Measurements from ENCODE around the gene C3orf33.
"Not testable (repeated sequence)": the region's sequence is repeated elsewhere in the genome, so short reads cannot be mapped to it uniquely, and the experiment has no call there.

The C3orf33 gene, protein sequence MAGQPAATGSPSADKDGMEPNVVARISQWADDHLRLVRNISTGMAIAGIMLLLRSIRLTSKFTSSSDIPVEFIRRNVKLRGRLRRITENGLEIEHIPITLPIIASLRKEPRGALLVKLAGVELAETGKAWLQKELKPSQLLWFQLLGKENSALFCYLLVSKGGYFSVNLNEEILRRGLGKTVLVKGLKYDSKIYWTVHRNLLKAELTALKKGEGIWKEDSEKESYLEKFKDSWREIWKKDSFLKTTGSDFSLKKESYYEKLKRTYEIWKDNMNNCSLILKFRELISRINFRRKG

DNA sequence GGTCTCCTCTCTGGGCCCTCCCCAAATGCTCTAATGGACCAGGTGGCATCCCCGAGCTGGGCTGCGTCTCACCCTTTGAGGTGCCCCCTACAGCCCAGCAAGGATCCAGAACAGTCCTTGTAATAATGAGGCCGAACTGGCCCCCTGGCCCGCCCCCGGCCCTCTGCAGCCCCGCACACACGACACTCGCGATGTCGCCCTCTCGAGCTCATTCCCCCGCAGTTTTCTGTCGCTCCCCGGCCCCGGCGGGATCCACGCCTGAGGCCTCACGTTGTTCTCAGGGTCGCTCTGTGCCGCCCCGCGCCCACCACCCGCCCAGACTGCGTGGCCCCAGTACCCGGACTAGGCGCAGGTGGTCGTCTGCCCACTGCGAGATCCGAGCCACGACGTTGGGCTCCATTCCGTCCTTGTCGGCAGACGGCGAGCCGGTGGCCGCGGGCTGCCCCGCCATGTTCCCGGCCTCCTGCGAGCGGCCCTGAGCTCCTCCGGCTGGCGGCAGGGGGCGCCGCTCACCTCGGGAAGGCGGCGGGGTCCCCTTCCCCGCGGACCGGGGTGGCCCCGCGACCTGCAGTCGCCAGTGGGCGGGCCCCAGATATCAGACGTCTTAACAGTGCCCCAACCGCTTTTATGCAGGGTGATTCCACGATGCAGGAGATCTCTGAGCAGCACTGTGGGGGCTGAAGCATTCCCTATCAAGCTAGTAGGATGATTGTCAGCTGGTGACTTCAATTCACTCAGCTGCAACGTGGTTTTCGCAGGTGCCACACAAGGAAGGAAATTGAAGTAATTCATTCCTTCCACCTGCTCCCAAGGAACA is at the start of gene C3orf33:
Gene C3orf33 (minus strand): TSS at position 477 of the 817 bp plus-strand sequence. CDS start 26 bp downstream, at position 451.
- DNase-seq (ENCODE audit: low read depth), result peak; percentile 81

DNA sequence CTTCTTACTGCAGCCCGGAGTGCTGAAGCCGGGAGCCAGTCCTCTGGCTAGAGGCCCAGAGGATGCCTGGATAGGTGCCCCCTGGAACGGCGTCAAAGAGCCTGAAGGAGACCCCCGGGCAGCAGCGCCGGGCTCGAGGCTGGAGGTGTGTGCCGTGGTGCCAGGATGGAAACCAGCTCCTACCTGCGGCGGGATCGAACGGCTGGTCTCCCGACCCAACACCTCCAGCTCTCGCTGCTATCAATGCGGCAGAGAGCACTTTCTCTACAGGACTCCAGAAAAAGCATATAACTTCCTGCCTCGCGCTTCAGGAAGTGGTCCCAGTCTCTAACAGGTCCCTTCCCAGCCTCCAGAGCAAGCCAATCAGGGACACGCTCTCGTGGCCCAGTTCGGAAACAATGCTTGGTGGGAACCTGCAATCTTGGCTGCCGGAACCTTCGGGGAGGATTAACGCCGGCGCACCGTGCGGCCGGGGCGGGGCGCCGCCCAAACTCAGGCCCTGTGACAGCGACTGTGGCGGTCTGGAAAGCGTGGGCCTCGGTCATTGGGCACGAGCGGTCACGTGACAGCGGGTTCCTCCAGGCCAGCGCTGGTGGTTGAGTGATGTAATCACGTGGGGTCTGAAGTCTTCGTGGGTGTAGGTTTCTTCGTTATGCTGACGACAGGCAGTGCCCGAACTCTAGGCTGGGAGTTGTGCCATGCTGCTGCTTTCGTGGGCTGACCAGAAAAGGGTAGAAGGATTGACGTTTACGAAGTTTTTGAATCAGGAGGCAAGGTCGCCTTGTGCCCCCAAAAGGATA is 48.3 kb upstream of the C3orf33 start, which contains the start of gene SLC33A1:
Gene SLC33A1 (minus strand): TSS at position 287 of the 800 bp plus-strand sequence. CDS start 430 bp downstream, outside the sequence.
- DNase-seq (ENCODE audit: low read depth), result peak; percentile 98

DNA sequence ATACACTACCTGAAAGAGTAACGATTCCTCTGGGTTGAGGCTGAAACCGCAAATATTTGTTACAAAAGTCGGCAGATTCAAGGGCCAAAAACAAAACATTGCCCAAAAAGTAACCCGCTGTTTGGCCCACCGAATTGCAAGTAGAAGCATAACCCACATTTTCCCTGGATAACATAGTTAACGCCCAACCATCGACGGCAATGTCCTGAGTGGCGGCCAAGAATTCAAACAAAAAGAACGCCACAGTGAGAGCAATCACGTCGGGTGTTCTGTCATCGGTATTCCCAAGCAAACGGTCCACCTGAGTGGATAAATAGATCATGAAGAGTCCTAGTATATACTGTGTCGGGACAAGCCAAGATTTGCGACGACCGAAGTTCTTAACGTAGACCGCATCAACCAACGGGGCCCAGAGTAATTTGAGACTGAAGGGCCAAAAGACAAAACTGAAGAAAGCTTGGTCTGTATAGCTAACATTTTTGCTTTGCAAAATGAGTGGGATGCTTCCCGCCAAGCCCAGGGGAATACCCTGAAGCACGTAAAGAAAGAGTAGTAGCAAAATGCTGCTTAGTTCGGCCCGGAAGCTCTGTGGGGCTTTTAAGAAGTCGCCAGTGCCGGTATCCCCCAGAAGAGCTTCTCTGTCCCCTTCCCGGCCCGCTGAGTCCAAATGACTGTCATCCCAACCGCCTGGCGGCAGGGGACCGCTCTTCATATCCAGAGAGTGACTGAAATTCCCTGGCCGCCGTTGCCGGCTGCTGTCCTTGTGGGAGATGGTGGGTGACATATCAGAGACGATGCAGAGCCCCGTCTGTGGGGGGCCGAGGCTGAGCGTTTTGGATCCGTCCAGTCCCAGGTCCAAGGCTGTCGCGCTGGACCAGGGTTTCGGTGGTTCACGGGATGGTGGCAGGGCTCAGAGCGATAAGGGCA is 47.4 kb upstream of the C3orf33 start:
- peak; percentile 23 for DNase-seq (ENCODE audit: low read depth)

DNA sequence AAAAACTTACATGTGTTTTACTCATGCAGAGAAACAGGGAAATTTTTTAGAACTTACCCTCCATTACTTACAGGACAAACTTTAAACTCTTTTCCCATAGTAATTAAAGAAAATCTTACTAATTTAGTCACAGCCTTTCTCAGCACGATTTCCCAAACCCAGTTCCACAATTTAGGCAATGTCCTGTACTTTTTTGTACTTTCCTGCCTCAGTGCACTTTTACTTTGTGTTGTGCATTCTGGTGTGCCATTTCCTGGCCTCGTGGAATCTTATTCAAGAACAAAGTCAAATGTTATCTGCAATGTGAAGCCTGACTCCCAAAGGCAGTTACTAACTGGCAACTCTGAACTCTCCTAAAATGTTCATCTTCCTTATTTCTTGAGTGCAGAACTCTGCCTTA is 46.3 kb upstream of the C3orf33 start:
- no peak for DNase-seq (ENCODE audit: low read depth)

DNA sequence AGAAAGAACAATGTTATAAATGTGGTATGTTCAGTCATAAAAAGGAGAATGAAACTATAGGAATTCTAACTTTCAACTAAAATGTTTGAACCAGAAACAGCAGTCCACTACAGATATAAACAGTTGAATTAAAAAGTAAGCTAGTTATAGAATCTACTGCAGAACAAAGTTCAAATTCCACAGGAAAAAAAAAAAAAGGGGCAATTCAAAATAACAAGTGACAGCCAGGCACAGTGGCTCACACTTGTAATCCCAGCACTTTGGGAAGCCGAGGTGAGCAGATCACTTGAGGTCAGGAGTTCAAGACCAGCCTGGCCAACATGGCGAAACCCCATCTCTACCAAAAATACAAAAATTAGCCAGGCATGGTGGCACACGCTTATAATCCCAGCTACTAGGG is 43.3 kb upstream of the C3orf33 start:
- not testable (repeated sequence) for DNase-seq (ENCODE audit: low read depth)

DNA sequence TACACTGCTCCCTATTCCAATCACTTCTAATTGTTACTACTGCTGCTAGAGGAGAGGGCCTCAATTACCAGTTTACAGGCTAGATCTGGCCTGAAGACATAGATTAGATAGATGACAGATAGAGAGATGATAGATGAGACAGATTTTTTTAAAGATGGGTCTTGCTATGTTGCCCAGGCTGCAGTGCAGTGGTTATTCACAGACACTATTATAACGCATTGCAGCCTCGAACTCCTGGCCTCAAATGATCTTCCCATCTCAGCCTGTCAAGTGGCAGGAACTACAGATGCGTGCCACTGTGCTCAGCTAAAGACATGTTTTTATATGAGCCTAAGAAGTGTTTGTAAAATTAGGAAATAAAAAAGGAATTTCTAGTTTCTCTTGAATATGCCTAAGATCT is 41.9 kb upstream of the C3orf33 start:
- no peak for DNase-seq (ENCODE audit: low read depth)

DNA sequence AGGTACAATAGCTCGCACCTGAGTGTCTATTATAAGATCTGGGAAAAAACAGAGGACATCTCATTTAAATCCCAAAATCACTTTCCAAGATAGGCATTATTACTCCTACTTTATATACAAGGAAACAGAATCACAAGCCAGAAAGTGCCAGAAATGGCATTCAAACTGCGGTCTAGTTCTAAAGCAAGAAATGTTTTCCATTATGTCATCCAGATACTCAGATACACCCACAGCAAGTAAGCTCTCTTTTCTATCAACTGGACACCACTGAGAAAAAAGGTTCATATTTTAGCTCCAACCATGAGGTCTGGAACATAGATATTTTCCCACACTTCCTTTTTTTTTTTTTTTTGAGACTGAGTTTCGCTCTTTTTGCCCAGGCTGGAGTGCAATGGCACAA is 40.0 kb upstream of the C3orf33 start:
- no peak for DNase-seq (ENCODE audit: low read depth)

DNA sequence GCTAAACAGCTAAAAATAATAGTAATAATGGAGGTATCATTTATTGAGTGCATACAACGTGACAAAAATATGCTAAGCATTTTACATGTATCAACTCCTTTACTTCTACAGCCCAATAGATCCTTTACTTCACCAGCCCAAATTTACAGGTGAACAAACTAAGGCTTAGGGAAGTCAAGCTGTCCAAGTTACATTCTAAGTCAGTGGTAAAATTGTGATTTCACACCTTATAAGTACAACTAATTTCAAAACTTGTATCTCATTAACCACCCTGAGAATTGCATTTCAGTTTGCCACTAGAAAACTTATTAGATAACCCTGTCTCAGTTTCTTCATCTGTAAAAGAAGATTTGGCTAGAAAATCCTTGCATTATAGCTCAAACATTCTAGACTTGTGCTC is 37.5 kb upstream of the C3orf33 start:
- DNase-seq (ENCODE audit: low read depth), result no peak

DNA sequence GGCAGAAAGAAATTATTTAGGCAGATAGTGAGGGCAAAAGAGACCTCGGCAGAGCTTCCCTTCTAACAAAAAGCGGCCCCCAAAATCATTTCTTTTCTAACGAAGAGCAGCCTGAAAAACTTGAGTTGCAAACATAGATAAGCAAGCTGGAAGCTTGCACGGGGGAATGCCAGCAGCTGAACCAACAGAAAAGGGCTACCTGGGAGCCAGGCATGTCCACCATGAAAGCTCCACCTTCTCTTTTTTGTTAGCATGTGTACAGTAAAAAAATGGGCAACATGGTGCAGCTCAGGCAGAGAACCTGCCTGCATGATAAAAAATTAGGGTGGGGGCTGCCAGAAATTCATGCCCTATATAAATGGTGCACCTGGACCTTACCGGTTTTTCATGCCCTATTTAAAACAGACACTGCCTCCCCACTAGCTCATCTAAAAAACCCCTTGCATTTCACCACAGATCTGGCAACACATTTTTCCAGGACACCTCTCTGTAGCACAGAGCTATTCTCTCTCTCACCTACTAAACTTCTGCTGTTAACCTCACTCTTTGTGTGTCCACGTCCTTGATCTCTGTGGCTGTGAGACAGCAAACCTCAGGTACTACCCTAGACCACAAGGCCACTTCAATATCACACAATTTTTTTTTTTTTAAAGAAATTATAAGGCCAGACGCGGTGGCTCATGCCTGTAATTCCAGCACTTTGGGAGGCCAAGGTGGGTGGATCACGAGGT is 29.4 kb upstream of the C3orf33 start:
- no peak for DNase-seq (ENCODE audit: low read depth)

DNA sequence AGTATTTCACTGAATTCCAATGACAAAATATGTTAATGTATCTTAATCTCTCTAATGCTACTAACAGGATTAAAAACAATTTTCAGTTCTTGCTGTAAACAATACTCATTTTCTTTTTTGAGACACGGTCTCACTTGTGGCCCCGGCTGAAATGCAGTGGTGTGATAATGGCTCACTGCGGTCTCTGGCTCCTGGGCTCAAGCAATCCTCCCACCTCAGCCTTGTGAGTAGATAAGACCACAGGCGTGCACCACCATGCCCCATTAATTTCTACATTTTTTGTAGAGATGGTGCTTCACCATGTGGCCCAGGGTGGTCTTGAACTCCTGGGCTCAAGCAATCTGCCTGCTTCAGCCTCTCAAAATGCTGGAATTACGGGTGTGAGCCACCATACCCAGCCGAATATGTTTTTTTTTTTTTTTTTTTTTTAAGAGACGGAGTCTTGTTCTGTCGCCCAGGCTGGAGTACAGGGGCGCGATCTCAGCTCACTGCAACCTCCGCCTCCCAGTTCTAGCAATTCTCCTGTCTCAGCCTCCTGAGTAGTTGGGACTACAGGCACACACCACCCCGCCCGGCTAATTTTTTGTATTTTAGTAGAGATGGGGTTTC is 22.5 kb upstream of the C3orf33 start:
- DNase-seq (ENCODE audit: low read depth), result not testable (repeated sequence)

DNA sequence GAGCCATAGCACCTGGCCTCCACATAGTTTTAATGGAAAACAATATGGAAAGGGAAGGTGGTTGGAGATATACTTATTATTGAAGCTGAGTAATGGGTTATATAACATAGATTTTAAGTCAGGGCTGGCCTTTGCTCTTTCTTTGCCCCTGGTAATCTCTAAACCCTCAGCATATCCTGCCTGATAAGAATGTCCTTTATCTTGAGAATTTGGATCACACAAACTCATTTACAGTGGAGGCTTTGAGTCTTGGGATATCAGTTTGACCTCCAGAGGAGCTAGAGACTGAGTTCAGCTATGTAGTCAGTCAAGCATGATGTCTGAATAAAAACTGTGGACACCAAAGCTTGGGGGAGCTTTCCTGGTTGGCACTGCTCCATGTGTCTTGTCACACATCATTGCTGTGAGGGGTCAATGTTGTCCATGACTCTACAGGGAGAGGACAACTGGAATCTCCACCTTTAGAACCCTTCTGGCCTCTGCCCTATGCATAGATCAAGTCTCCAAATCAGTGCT is 9.0 kb upstream of the C3orf33 start:
- no peak for DNase-seq (ENCODE audit: low read depth)

DNA sequence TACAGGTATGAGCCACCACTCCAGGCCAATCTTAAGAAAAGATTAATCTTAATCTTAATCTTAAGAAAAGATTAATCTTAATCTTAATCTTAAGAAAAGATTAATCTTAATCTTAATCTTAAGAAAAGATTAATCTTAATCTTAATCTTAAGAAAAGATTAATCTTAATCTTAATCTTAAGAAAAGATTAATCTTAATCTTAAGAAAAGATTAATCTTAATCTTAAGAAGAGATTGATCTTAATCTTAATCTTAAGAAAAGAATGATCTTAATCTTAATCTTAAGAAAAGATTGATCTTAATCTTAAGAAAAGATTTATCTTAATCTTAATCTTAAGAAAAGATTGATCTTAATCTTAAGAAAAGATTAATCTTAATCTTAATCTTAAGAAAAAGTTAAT is 7.1 kb upstream of the C3orf33 start:
- DNase-seq (ENCODE audit: low read depth), result not testable (repeated sequence)

DNA sequence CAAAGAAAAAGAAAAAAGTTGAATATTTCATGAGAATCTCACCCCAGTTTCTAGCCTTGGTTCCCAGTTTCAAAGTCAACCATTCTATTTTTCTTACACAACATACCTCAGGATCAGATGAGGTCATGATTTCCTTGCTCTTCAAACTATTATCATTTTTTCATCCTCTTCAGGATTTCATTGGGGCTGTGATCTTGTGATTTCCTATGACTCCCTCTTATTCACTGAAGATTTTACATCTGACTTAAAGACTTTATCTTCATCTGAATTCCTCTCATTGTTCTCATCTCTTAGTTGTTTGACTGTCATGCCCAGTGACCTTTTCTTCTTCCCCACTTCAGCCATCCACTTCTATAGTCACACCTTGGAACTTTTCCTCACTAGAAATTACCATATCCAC is 3.1 kb upstream of the C3orf33 start:
- DNase-seq (ENCODE audit: low read depth), result no peak

DNA sequence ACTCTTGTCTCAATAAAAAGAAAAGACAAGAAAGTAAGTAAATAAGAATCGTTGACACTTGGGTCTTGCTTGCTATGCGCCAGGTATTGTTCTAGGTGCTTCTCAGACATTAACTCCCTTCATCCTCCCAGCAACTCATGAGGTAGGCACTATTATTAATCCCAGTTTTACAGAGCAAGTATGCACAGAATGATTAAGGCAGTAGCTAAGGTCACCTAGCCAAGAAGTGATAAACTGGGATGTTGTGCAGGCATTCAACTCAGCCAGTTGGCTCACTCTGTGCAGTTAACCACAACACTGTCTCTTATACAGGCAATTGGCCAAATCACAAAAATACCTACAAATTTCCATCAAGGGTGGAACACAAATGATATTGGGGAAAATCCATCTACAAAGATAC is 1.7 kb upstream of the C3orf33 start:
- no peak for DNase-seq (ENCODE audit: low read depth)

DNA sequence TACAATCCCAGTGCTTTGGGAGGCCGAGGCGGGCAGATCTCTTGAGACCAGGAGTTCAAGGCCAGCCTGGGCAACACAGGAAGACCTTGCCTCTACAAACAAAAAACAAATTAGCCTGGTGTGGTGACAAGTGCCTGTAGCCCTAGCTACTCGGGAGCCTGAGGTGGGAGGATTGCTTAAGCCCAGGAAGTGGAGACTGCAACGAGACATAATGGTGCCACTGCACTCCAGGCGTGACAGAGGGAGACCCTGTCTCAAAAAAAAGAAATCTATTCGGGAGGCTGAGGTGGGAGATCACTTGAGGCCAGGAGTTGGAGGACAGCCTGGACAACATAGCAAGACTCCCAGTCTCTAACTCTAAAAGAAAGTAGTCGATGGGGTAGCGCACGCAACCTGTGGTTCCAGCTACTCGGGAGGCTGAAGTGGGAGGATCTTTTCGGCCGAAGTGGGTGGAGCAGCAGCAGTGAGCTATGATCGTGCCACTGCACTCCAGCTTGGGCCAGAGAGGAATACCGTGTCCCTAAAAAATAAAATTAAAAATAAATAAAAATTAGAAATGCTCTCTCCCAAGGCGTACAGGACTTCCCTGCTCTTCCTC is 775 bp downstream of the C3orf33 start:
- DNase-seq (ENCODE audit: low read depth), result peak; percentile 47

DNA sequence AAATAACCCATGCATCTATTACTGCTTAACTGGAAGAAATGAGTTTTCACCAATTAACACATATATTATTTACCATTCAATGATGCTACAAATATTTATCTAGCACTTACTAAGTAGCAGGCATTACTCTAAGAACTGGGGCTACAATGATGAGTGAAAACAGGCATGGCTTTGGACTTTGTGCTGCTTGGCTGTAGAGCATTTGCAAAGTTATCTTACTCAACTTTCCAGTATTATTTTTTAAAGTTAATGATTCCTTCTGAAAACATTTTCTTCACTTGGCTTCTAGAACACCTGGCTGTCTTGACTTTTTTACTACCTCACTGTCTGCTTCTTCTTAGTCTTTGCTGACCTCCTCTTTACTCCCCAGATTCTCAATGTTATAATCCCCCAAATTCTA is 1.8 kb downstream of the C3orf33 start:
- no peak for DNase-seq (ENCODE audit: low read depth)

DNA sequence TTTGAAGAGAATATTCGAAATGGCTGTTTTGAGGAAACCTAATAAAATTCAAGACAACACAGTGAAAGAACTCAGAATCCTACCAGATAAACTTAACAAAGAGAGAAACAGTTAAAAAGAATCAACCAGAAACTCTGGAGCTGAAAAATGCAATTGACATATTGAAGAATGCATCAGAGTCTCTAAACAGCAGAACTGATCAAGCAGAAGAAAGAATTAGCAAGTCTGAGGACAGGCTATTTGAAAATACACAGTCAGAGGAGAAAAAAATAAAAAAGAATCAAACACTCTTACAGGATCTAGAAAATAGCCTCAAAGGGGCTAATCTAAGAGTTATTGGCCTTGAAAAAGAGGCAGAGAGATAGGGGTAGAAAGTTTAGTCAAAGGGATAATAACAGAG is 13.5 kb downstream of the C3orf33 start:
- DNase-seq (ENCODE audit: low read depth), result no peak

DNA sequence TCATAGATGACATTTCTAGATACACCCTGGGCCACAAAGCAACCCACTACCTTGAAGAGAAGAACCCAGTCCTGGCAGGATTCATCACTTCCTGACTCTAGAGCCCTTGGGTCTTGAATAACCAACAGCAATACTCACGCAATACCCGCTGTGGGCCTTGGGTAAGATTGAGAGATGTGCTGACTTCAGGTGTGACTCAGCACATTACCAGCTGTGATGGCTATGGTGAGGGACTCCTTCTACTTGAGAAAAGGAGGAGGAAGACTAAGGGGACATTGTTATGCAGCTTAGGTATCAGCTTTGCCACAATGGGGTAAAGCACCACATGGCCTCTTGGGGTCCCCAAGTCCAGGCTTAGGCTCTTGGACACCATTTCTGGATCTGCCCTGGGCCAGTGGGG is 14.9 kb downstream of the C3orf33 start:
- DNase-seq (ENCODE audit: low read depth), result no peak

DNA sequence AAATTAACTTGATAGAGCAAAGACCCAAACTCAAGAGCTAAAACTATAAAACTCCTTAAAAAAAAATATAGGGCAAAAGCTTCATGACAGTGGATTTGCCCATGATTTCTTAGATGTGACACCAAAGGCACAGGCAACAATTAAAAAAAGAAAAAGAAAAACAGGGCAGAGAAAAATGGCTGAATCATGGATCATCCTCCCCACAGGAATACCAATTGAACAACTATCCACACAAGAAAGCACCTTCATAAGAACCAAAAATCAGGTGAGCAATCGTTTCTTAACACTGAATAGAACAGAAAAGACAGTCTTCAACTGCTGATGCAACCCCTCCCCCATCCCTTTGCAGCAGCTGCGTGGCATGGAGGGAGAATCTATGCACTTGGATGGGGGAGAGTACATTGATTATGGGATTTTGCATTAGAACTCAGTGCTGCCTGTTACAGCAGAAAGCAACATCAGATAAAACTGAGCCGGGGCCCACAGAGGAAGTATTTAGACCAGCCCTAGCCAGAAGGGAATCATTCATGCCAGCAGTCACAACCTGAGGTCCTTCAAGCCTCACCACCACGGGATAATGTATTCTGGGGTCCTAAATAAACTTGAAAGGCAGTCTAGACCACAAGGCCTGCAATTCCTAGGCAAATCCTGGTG is 15.7 kb downstream of the C3orf33 start:
- no peak for DNase-seq (ENCODE audit: low read depth)
